HG02870 (cell line): Measurements from ENCODE around the gene PRPF40B.
A peak's percentile ranks its signal among the peaks of the same experiment; 100 is the strongest.
"Not testable (repeated sequence)": the region's sequence is repeated elsewhere in the genome, so short reads cannot be mapped to it uniquely, and the experiment has no call there.

Experiments used
- ATAC-seq: cut with Tn5 transposase; IDR thresholded peaks from one replicate; pipeline ENCODE4 v1.9.1; 2021; ENCODE audit warnings: mild to moderate bottlenecking, moderate library complexity; ENCODE audit not compliant: unreplicated experiment

PRPF40B gene

DNA sequence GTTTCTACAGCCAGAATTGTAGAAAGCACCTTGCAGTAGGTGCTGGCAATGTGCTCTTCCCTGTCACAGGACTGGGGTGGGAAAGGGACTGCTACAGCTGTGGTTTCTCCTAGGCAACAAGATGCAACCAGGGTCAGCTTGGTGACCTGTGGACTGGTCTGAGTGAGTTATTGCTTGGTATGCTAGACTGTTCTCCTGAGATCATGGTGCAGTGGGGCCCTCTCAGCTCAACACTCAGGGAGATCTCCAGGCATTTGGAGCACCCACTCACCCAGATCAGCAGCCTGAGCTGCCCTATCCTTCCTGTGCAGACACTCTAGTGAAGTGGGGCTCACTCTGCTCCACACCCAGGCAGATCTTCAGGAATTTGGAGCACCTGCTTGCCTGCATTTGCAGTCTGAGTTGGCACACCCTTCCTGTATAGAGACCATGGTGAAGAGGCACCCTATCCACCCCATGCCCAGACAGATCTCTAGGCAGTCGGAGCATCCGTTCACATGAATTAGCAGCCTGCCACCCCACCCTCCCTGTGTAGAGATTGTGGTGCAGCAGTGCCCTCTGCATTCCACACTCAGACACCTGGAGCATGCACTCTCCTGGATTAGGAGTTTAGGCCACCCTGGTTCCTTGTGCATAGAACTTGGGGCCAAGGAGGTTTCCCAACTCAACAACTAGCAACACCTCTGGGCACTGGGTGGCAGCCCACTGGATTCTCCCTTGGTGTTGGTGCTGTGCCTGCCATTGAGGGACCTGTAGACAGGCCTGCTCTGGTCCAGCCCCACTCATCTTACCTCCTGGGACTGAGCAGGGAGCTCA lies 14.1 kb upstream of the PRPF40B start:
- ATAC-seq: no peak

DNA sequence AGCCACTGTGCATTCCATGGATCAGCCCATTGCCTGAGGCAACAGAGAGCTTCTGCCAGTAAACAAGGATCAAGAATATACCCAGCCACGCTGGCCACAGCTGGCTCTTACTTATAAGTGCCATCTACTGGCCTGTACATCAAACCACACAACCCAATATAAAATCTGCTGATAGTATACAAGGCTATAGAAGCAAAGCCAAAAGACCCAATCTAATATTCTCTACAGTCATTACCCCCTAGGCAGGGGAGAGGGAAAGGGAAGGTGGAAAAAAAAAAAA lies 13.5 kb upstream of the PRPF40B start:
- no peak for ATAC-seq

GRCh38 chr12:49610785-49611184 lies 12.6 kb upstream of the PRPF40B start:
- not testable (repeated sequence) for ATAC-seq

DNA sequence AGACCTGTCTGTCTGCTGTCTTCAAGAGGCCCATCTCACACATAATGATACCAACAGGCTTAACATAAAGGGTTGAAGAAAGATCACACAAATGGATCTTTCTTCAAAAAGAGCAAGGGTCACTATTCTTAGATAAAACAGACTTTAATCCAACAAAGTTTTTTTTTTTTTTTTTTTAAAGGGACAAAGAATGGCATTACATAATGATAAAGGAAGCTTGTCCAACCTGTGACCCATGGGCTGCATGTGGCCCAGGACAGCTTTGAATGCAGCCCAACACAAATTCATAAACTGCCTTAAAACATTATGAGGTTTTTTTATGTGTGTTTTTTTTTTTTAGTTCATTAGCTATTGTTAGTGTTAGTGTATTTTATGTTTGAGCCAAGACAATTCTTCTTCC lies 11.2 kb upstream of the PRPF40B start:
- ATAC-seq: no peak

DNA sequence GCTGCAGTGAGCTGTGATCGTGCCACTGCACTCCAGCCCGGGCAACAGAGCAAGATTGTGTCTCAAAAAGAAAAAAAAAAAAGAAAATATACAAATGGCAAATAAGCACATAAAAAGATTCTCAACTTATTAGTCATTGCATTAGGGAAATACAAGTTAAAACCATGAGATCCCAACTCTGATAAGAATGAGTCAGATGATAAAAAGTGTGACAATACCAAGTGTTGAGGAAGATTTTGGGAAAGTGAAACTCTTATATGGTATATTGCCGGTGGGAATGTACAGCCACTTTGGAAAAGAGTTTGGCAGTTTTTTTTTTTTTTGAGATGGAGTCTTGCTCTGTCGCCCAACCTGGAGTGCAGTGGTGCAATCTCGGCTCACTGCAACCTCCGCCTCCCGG lies 7.6 kb upstream of the PRPF40B start:
- ATAC-seq: no peak

DNA sequence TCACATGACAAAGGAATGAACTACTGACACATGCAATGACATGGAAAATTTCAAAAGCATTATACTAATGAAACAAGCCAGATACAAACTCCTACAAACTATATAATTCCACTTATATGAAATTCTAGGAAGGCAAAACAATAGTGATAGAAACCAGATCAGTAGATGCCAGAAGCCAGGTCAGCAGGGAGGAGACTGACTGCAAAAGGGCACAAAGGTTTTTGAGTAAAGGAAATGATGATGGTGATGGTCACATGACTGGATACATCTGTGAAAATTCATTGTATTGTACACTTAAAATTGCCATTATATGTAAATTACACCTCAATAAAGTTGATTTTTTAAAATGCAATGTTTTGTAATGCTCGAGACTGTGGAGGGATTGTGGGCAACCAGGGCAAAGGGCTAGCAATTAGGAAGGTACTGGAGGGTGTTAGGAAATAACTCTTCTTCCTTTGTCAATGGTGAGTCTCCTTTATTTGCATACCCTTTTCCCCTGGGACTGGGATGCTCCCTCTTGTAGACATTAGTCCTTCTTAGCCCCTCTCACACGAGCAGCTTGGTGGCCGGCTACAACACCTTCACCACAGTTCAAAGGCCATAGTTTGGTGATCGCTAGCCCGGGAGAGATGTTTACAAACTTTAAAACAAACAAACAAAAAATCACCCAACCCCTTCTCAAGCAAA lies 6.7 kb upstream of the PRPF40B start:
- no peak for ATAC-seq

- no peak for ATAC-seq
Measured at GRCh38 chr12:49618576-49618975, 4.8 kb upstream of the PRPF40B start.

GRCh38 chr12:49619286-49619685 lies 4.1 kb upstream of the PRPF40B start:
- ATAC-seq: no peak

- no peak for ATAC-seq
Measured at GRCh38 chr12:49621651-49622500, 1.5 kb upstream of the PRPF40B start.

DNA sequence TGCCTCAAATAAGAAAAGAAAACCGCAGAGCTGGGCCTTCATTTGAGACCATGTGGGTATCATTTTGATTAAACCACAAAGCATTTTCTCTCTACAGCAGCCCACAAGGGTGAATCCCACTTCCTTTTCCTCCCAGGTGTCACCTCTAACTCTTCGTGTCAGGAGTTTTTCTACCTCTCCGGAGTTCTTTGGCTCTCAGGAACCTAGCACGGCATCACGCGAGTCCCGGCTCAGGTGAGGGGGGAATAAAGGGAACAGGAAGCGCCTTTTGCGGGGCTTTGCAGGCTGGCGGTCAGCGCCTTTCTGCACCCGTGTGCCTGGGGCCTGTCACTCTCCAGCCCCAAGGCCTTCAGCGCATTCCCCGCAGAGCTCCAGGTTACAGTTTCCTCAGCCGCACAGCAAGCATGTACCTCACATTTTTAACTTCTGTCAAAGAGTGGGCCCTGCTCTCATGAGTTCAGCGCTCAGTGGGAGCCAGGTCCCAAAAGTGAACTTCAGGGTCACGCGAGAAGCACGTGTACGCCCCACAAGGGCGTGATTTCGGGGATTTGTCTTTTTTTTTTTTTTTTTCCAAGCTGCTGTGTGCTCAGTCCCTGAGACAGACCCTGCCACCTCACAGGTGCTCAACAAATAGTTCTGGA lies 740 bp upstream of the PRPF40B start:
- ATAC-seq: peak; percentile 35

DNA sequence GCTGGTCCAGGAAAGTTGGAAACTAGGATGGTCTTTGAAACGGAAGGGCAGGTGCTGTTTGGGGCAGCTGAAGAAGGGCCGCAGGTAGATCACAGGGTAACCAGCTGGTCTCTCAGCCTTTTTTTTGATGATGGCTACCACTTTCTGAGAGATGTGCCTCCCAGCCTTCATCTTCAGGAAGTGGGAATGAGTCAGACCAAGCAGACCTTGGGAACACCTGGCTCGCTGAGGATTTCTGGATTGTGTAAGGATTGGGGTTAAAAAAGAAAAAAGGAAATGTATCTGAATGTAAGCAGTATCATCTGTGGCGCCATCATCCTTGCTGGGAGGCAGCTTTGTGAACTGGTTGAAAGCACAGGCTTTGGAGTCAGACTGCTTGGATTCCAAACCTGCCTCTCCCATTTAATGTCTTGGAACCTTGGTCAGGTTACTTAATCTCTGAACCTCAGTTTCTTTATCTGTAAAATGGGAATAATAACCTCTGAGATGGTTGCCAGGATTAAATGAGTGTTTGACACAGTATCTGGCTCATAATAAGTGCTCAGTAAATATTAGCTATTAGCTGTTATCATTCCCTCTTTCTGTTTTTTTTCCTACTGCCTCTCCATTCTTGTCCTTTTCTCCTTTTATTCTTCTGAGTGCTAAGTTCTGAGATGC lies 1.7 kb downstream of the PRPF40B start:
- no peak for ATAC-seq

GRCh38 chr12:49626169-49626835 lies 2.9 kb downstream of the PRPF40B start:
- no peak for ATAC-seq

DNA sequence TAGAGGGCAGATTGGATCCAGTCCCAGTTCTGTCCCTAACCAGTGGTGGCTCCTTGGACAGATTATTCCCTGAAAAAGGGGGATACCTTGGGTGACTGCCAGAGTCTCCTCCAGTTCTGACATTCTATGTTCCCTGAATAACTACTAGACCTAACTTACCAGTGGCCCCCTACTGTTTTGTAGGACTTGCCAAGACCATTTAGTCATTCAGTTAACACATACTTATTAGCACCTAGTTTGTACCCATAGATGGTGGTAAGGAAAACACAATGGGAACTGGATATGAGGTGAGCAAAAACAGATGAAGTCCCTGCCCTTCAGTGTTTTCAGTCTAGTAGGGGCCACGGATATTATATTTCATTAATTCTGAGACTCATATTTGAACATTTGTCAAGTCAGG lies 3.5 kb downstream of the PRPF40B start:
- ATAC-seq: no peak

DNA sequence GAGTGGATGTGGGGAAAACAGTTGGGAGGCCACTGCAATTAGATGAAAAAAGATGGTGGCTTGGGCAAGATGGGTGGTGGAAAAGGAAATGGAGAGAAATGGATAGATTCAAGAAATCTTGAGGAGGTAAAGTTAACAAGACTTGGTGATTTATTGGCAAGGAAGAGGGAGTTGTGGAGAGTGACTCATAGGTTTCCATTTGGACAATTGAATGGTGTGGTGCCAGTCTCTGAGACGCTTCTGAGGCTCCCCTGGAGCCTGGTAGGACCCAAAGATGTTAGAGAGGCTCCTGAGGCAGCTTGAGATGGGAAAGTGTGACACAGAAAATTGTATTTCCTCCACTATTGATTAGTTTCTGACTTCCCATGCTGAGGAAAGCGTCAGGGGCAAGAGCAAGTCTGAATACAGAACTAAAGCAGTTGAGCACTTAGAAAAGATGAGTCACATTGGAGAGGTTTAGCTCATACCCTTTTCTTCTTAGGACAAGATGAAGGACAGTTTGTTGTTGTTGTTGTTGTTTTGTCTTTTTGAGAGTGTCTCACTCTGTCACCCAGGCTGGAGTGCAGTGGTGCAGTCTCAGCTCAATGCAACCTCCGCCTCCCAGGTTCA lies 4.5 kb downstream of the PRPF40B start:
- no peak for ATAC-seq

DNA sequence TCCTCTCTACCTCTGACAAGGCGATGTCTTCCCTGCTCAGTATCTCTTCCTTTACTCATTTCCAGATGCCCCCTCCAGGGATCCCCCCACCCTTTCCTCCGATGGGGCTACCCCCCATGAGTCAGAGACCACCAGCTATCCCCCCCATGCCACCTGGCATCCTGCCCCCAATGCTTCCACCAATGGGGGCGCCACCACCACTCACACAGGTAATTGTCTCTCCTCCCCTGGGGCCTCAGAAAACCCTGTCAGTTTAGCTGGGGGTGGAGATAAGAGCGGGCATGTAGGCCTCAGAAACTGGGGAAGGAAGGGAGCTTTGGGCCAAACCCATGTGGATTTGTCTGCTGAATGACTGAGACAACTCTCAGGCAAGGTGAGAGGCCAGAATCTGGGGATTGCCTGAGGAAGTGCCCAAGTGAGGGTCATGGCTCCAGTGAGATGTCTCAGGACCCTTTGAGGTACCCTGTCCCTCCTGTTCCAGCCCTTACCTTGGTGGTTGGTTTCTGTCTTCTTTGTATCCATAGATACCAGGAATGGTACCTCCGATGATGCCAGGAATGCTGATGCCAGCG lies 8.1 kb downstream of the PRPF40B start:
- ATAC-seq: no peak

- no peak for ATAC-seq
Measured at GRCh38 chr12:49632401-49632800, 9.0 kb downstream of the PRPF40B start.

- ATAC-seq: no peak
Measured at GRCh38 chr12:49632986-49633702, 9.8 kb downstream of the PRPF40B start.

GRCh38 chr12:49633703-49634345 lies 10.5 kb downstream of the PRPF40B start:
- no peak for ATAC-seq
